Measurements from ENCODE around the gene ZC3H13.

- TF ChIP-seq CTCF (IDR thresholded peaks at IDR 0.05; ENCODE audit: insufficient read depth, low read length) (no peak), POLR2AphosphoS5 (IDR thresholded peaks at IDR 0.05; ENCODE audit: low read depth) (no peak), SPI1 (IDR thresholded peaks at IDR 0.05; ENCODE audit: borderline replicate concordance, low read depth) (no peak), REST (IDR thresholded peaks at IDR 0.05; ENCODE audit: insufficient replicate concordance, low read depth) (no peak), GABPA (IDR thresholded peaks at IDR 0.05; ENCODE audit: low read depth) (no peak)
These were observed 20.2 kb downstream of the ZC3H13 start for GRCh38 chr13:46032341-46032740.
